HG02938 (cell line): ENCODE data around the gene SLC6A19.

ENCODE experiments used
- ATAC-seq: cut with Tn5 transposase; IDR thresholded peaks from one replicate; pipeline ENCODE4 v1.9.1; 2021; ENCODE audit warnings: mild to moderate bottlenecking, moderate library complexity; ENCODE audit not compliant: unreplicated experiment

The SLC6A19 gene

GRCh38 chr5:1179383-1179715 is 22.0 kb upstream of the SLC6A19 start:
- no peak for ATAC-seq

DNA sequence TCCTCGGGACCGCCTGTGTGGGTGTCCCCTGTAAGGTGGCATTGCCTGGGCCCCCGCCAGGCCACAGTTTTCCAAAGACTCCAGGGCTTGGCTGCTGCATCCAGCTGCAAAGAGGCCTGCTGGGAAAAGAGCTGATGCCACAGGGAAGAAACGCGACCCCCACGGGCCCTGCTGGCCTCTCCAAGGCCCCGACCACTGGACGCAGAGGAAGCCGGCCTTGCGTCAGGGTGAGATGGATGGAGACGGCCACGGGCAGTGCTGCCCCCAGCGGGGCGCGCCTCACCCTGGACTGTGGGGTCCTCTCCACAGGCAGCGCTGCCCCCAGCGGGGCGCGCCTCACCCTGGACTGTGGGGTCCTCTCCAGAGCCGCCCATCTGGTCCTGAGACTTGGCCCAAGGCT is 21.3 kb upstream of the SLC6A19 start:
- no peak for ATAC-seq

- no peak for ATAC-seq
Observed at GRCh38 chr5:1180841-1181271, 20.5 kb upstream of the SLC6A19 start.

- ATAC-seq, result no peak
Observed at GRCh38 chr5:1181451-1182359, 19.7 kb upstream of the SLC6A19 start.

- no peak for ATAC-seq
Observed at GRCh38 chr5:1182360-1182632, 19.1 kb upstream of the SLC6A19 start.

DNA sequence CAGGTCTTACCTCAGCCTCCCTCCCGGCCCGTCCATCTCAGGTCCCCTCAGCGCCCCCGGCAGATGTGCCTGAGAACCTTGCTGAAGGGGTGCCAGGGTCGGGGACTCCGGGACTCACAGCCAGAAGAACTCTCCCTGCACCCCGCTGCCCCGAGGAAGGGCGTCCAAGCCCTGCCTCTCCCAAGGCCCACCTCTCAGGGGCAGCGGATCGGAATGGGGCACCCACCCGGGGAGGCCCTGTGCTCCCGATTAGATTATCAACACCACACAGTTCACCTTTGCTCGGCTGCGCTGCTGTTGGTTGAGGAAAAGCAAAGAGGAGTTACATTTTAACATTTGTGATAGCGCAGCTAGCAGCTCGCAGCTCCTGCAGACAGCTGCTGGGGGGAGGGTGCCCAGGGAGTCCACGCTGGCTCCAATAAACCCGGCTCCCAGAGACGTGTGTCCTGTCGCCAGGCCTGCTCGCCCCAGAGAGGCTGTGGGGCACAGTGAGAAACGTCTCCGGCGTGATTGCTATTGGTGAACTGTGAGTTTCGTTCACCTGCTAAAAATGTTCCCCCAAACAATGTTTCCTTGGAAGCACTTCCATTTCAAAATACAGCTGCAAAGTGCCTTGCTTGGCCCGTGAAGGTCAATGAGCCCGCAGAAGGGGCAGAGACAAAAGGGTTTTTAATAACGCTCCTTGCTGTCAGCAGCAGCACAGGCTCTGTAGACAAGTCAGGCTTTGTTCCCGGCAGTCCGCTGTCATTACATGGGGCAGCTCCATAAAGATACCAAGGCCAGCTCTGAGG is 18.6 kb upstream of the SLC6A19 start:
- ATAC-seq, result no peak

DNA sequence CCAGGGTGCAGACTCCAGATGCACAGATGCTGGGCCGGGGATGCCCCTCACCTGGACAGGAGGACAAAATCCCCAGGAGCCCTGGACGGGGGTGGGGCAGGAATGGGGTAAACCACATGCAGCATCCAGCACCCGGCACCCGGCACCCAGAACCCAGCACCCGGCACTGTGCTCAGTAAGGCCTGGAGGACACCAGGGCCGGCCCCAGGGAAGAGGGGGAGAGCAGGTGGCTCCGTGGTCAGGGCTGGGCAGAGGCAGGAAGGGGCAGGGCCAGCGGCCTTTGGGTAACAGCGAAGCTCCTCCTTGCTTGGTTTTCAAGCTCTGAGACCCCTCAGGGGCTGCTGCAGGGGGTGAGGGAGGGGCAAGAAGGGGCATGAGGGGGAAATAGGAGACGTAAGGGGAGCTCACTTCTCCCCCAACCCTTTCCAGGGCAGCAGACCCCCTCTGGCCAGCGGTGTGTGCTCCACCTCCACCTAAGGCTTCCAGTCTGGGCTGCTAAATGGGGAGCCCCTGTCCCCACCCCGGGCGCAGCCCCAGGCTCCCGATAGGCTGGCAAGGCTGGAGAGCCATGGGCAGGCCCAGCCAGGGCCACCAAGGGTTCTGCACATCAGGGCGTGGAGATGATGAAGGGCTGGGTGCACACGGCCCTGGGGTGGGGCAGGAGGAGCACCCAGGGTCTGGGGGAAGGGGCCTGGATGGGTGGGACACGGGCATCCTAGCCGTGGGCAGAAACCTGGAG is 17.8 kb upstream of the SLC6A19 start:
- no peak for ATAC-seq

DNA sequence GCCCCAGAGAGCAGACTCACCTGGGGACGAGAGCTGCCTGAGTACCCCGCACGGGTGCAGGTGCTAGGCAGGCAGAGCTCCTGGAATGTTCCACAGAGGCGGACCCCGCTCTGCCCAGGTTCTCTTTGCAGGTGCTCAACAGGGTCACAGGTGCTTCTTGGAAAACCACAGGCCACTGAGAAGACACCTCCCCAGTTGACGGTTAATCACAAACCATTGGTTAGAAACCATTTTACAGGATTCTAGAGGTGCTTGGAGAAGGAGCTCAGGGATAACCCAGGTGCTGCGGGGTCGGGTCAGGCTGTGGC is 17.3 kb upstream of the SLC6A19 start:
- ATAC-seq, result no peak

DNA sequence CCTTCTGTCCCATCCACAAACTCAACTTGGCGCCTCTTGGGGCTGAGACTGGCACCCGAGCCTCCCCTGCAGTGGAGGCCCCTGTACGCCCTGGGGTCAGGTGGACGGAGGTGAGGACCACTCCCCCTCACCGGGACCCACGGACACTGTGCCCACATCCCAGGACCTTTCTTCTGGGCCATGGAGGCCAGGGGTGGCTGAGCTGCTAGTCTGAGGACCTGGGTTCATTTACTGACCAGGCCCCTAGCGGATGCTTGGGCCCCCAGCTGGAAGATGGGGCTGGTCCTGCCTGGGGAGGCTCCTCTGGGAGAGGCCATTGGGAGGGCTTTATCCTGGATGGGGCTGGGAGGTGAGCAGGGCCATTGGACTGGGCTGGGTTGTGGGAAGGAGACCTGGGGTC is 16.9 kb upstream of the SLC6A19 start:
- ATAC-seq, result no peak

- ATAC-seq, result no peak
Observed at GRCh38 chr5:1185038-1185627, 16.3 kb upstream of the SLC6A19 start.

DNA sequence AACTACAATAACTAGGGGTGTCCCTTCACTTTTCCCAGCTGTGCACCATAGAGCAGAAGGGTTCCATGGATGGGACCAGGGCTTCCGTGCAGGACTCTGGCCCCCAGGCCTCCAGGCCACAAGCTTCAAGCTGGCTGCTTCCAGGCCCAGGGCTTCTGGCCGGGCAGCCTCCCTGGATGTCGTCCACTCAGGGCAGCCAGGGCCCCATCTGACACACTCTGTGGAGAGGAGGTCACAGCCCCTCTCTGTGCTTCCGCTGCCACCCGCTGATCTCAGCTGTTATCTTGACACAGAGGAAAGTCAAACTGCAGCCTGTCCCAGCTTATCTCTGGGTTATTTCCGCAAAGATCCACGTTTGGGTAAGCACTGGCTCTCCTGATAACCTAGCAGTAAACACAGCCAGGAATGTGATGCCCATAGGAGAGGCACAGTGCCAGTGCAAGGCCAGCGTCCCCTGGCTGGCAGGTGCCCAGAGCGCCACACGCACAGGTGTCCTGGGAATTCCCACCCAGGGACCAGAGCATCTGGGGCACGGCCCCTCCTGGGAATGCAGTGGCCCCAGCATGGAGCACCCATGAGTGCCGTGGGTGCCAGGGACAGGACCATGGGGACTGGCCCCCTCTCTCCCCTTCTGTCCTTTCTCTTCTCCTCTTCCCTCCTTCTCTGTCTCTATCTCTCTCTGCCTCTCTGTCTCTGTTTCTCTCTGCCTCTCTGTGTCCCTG is 15.6 kb upstream of the SLC6A19 start:
- ATAC-seq, result no peak

DNA sequence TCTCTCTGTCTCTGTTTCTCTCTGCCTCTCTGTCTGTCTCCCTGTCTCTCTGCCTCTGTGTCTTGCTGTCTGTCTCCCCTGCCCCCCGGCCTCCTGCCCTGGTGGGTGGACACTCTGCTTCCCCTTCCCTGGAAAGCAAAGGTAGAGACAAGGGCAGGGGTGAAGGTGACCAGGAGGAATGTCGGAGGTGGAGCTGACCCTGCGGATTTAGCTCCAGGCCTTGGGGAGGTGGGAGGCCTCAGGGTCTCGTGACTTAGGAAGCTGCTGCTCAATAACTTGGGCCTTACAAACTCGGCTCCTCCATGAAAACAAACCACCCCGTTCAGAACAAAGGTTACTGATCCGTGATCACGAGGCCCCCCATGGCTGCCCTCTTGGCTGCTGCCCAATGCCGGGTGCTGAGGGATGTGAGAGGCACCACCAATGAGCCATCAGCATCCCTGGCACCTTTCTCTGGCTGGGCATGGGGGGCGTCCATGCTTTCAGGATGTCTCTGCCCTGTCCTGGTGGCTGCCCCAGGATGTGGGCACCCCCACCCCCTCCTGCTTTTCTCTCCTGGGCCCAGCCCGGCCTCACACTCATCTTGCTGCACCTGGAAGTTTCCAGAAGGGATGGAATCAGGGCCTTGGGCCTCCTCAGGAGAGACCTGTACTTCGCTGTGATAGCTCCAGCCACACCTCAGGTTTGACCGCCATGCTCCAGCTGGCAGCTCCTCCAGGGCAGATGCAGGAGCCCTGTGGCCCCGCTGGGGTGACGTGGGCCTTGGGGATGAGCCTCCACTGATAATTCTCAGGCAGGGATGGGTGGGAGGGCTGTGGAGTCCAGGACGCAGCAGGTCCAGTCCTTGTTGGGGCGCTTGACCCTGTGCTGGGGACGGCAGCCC is 14.8 kb upstream of the SLC6A19 start:
- no peak for ATAC-seq

DNA sequence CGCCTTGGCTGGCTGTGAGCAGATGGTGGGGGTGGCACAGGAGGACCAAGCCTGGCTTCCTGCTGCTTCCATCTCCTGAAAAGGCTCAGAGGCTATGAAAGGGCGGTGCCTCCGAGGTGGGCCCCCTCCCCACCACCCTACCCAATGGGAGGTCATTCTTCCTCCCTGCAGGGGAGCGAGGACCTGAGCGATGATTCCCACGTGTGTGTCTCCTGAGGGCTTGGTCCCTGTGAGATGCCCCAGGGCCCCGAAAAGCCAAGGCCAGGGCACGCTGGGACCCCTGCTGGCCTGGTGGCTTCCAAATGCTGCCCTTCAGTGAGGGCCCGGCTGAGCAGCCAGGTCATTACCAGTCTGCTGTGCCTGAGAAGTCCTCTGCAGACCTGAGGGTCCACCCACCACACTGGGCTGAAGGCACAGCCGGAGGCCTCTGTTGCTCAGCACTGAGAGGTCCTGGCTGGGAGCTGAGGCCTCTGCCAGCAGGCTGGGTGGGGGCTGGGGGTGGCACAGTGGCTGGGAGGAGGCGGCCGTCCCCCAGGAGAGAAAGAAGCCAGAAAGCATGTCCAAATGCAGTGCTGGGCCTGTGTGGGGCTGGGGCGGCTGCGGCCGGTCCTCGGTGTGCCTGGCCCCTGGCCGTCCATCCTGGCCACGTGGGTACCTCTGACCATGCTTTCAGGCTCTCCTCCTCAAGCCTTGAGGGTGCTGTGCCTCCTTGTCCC is 14.0 kb upstream of the SLC6A19 start:
- no peak for ATAC-seq

GRCh38 chr5:1187950-1188334 is 13.5 kb upstream of the SLC6A19 start:
- ATAC-seq, result no peak

- no peak for ATAC-seq
Observed at GRCh38 chr5:1188464-1188863, 12.9 kb upstream of the SLC6A19 start.

DNA sequence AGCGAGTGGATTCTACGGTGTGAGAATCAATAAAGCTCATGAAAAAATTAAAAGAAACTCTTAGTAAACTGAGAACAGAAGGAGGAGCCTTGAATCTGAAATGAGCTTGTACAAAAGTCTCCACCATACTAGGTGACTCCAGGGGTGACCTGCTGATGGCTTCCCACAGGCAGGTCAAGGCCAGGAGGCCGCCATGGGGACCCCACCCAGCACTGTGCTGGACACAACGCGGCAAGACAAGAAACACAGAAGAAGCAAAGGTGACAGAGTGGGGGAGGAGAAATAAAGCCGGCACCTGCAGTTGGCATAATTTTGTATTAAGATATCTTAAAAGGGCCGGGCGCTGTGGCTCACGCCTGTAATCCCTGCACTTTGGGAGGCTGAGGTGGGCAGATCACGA is 12.1 kb upstream of the SLC6A19 start:
- ATAC-seq, result no peak

DNA sequence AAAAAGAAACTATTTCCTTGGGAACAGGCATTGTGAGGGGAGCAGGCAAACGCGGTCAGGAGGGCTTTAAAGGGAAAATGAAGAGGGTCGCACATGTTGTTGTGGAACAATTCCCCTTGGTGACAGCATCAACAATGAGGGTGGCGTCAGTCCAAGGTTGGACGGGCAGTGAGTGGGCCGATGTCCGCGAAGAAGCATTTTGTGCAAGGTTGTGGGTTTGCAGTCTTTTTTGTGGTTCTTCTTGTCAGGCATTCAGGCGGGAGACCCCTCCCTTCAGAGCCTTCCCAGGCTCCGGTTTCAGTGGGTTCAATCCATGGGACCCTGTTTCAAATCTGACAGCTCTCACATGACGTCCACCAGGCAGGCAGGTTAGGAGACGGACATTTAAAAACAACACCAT is 11.1 kb upstream of the SLC6A19 start:
- ATAC-seq, result no peak

DNA sequence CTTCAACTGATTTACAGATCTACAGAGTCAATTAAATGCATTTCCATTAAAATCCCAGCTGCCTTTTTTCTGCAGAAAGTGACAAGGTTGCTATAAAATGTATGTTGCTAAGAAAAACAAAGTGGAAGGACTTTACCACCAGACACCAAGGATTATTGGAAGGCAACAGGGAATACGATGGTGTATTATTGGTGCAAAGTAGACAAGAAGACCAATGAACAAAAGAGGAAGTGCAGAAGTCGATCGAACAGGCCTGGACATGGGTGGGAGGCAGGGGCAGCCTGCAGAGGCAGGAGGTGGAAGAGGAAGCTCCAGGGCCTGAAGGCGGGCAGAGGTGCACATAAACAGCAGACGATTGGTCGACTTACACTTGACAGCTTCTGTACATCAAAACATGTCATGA is 10.6 kb upstream of the SLC6A19 start:
- ATAC-seq, result no peak

GRCh38 chr5:1192971-1193590 is 8.3 kb upstream of the SLC6A19 start:
- no peak for ATAC-seq
